GM23248 (cell line): Measurements from ENCODE around the gene PKIB. TPM values are rescaled to one million over a fixed set of nuclear protein-coding genes. Genes with fewer than 3 reads are reported as not detected.
A peak's percentile ranks its signal among the peaks of the same experiment; 100 is the strongest.

Experiments
- DNase-seq: peaks from one replicate; pipeline ENCODE4 v3.0.0-alpha.2; 2015
- H2AFZ ChIP-seq: fragments of 200-600 bp; sonication (generic); 2 replicates; pipeline ENCODE4 v1.6.1; 2016; ENCODE audit warnings: antibody characterized with exemption
- H3F3A ChIP-seq: fragments of 200-600 bp; sonication (generic); 2 replicates; pipeline ENCODE4 v1.6.1; 2016; ENCODE audit warnings: mild to moderate bottlenecking, antibody characterized with exemption, mixed run types; ENCODE audit not compliant: insufficient read depth
- H3K27ac ChIP-seq: fragments of 200-600 bp; sonication (generic); 2 replicates; pipeline ENCODE4 v1.5.1; 2016; ENCODE audit warnings: mild to moderate bottlenecking
- H3K27me3 ChIP-seq: fragments of 200-600 bp; sonication (generic); replicated peaks from 2 replicates; pipeline ENCODE4 v1.6.1; 2016; ENCODE audit warnings: mild to moderate bottlenecking; ENCODE audit not compliant: insufficient read depth
- H3K36me3 ChIP-seq: fragments of 200-600 bp; sonication (generic); 2 replicates; pipeline ENCODE4 v1.6.1; 2016; ENCODE audit warnings: low read depth, mild to moderate bottlenecking
- H3K4me1 ChIP-seq: fragments of 200-600 bp; sonication (generic); 2 replicates; pipeline ENCODE4 v1.6.1; 2016; ENCODE audit warnings: mild to moderate bottlenecking; ENCODE audit not compliant: insufficient read depth
- H3K4me2 ChIP-seq: fragments of 200-600 bp; sonication (generic); one replicate; pipeline ENCODE4 v1.6.1; 2016; ENCODE audit warnings: mild to moderate bottlenecking; ENCODE audit not compliant: unreplicated experiment
- H3K4me3 ChIP-seq: fragments of 200-600 bp; sonication (generic); 2 replicates; pipeline ENCODE4 v1.5.1; 2016; ENCODE audit warnings: mild to moderate bottlenecking
- H3K79me2 ChIP-seq: fragments of 200-600 bp; sonication (generic); 2 replicates; pipeline ENCODE4 v1.6.1; 2016; ENCODE audit warnings: mild to moderate bottlenecking; ENCODE audit not compliant: insufficient read depth
- H3K9ac ChIP-seq: fragments of 200-600 bp; sonication (generic); 2 replicates; pipeline ENCODE4 v1.6.1; 2016; ENCODE audit warnings: mild to moderate bottlenecking
- H3K9me2 ChIP-seq: fragments of 200-600 bp; sonication (generic); 2 replicates; pipeline ENCODE4 v1.6.1; 2016; ENCODE audit warnings: mixed run types, mild to moderate bottlenecking, moderate library complexity; ENCODE audit not compliant: insufficient read depth
- H3K9me3 ChIP-seq: fragments of 200-600 bp; sonication (generic); one replicate; pipeline ENCODE4 v1.6.1; 2017; ENCODE audit warnings: low read depth
- H4K20me1 ChIP-seq: fragments of 200-600 bp; sonication (generic); 2 replicates; pipeline ENCODE4 v1.6.0; 2016; ENCODE audit not compliant: insufficient read depth
- EZH2 ChIP-seq: fragments of 200-600 bp; sonication (generic); IDR thresholded peaks from 2 replicates; pipeline ENCODE4 v1.6.1; 2018; ENCODE audit warnings: antibody characterized with exemption, mild to moderate bottlenecking; ENCODE audit not compliant: insufficient read depth, poor library complexity, severe bottlenecking
- EZH2phosphoT487 ChIP-seq: fragments of 200-600 bp; sonication (generic); IDR thresholded peaks from 2 replicates; pipeline ENCODE4 v1.6.1; 2018; ENCODE audit warnings: antibody characterized with exemption, moderate library complexity, mild to moderate bottlenecking, low read depth; ENCODE audit not compliant: insufficient read depth
- WGBS, 2 experiments: methylation state at CpG; one replicate each; pipeline ENCODE4 v1.1.6; 2015 to 2017; ENCODE audit warnings: low lambda C conversion rate in 2 of 2, low coverage in 1 of 2; ENCODE audit errors: missing lambda C conversion rate in 2 of 2; 5-methylcytosine and 5-hydroxymethylcytosine counted together
- in situ Hi-C: fragments of 300-500 bp; cut with MboI; formaldehyde crosslinking; loops from 2 replicates; pipeline ENCODE4 v1.15.0; 2020
- polyA plus RNA-seq: library from polyadenylated mRNA; unstranded; fragments of >200 nt; fragmentation: Nextera tagmentation; extraction: Ambion mirVana; gene quantifications from 2 replicates; pipeline ENCODE4 v1.2.1, GENCODE V29; 2016
- total RNA-seq: library from RNA; depleted of rRNA; stranded (reverse); fragments of >200 nt; shearing (Covaris generic); gene quantifications from 2 replicates; pipeline ENCODE4 v1.2.3, GENCODE V29; 2014

PKIB gene
- total and polyA plus RNA-seq, 2 experiments from 2014 or later: 0.40 TPM; not detected in 1

DNA sequence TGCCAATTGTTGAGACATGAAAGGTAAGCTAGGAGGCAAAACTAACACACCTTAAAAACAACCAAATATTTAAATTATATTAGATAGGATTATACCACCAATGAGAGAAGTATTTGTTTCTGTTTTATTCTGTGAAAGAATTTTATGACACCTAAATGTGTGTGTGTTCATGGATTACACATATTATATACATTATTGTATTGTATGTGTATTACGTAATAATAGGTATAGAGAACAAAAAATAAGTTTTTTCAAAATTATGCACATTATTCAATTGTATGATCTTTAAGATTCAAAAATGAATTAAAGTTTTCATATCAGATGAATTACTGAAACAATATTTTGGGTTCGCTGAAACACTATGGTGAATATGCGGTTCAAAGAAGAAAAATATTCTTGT is 85.0 kb downstream of the PKIB start:
- H3K36me3 ChIP-seq: no peaks in the 10 kb centered on the region
- WGBS, 2 experiments: 85 to 87% methylated on average over 3 of the region's 3 CpGs
- H3F3A ChIP-seq: no peaks in the 10 kb centered on the region
- no peak overlapping the region for H3K9ac ChIP-seq
- no peaks in the 10 kb centered on the region for H3K27me3 ChIP-seq
- H3K79me2 ChIP-seq: no peaks in the 10 kb centered on the region
- in situ Hi-C loops: no loop called here
- no peak for DNase-seq
- H3K9me2 ChIP-seq: no peaks in the 10 kb centered on the region
- H2AFZ ChIP-seq: no peak overlapping the region
- no peak for TF ChIP-seq EZH2
- no peak for TF ChIP-seq EZH2phosphoT487
- H3K27ac ChIP-seq: no peak overlapping the region
- no peaks in the 10 kb centered on the region for H4K20me1 ChIP-seq
- H3K9me3 ChIP-seq: no peaks in the 10 kb centered on the region
- no peak overlapping the region for H3K4me3 ChIP-seq
- no peak overlapping the region for H3K4me2 ChIP-seq
- H3K4me1 ChIP-seq: peaks cover 18% of the 10 kb centered on the region

DNA sequence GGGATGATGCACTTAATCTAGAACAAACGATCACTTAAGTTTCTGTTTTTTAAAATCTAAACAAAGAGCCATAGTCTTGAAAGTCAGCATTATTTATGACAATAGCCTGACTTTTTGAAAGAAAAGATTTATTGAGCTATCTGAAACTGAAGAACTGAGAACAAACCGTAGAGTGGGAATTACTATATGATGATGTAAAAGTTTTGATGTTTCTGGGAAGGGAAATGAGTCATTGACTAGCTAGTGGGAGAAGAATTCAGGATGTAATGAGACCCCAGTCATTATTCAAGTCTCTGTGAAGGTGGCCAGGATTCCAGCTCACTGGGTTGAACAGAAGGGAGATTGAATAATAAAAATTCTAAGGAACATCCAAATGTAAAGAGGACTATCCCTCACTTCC is 85.9 kb downstream of the PKIB start:
- Histone ChIP-seq H3F3A (no peaks in the 10 kb centered on the region), H2AFZ (no peak overlapping the region), H3K4me1 (peaks cover 18% of the 10 kb centered on the region), H3K4me3 (0 out of 2 replicates have a peak overlapping the region, but pooled peaks have one; percentile 2), H3K27me3 (no peaks in the 10 kb centered on the region), H3K79me2 (no peaks in the 10 kb centered on the region), H3K9me2 (no peaks in the 10 kb centered on the region), H4K20me1 (no peaks in the 10 kb centered on the region), H3K36me3 (no peaks in the 10 kb centered on the region), H3K4me2 (peak overlapping the region; percentile 58), H3K9me3 (no peaks in the 10 kb centered on the region), H3K9ac (no peak overlapping the region), H3K27ac (peak overlapping the region; percentile 8; the same call in 1 of the 2 replicates)
- in situ Hi-C loops: no loop called here
- TF ChIP-seq EZH2: no peak
- TF ChIP-seq EZH2phosphoT487: no peak
- DNase-seq: peak; percentile 65
- 8 to 16% methylated on average over 2 of the region's 2 CpGs for WGBS, 2 experiments

DNA sequence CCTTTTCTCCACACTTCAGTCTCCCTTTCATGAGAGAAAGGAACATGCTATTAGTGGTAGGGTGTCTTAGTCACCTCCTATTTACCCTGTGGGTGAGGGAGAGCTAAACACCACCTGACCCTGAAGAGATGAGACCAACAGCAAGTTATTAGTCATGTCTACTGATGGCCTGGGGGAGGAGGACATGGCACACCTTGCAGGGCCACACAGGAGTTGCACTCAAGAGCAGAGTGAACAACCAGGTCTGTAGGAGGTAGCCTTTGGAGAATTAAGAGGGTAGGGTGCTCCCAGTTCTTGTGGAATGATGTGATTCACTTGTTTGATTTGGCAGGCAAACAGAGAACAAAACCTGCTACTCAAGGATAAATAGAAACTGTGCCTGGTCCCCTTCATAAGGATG is 86.6 kb downstream of the PKIB start:
- Histone ChIP-seq H3K79me2 (no peaks in the 10 kb centered on the region), H3F3A (no peaks in the 10 kb centered on the region), H3K4me2 (peak overlapping the region; percentile 58), H3K9me3 (no peaks in the 10 kb centered on the region), H2AFZ (no peak overlapping the region), H3K9me2 (no peaks in the 10 kb centered on the region), H3K4me1 (peaks cover 18% of the 10 kb centered on the region), H3K4me3 (no peak overlapping the region), H3K9ac (no peak overlapping the region), H3K27ac (no peak overlapping the region), H4K20me1 (no peaks in the 10 kb centered on the region), H3K27me3 (no peaks in the 10 kb centered on the region), H3K36me3 (no peaks in the 10 kb centered on the region)
- peak; percentile 18 for DNase-seq
- TF ChIP-seq EZH2 (no peak), EZH2phosphoT487 (no peak)
- in situ Hi-C loops: no loop called here

DNA sequence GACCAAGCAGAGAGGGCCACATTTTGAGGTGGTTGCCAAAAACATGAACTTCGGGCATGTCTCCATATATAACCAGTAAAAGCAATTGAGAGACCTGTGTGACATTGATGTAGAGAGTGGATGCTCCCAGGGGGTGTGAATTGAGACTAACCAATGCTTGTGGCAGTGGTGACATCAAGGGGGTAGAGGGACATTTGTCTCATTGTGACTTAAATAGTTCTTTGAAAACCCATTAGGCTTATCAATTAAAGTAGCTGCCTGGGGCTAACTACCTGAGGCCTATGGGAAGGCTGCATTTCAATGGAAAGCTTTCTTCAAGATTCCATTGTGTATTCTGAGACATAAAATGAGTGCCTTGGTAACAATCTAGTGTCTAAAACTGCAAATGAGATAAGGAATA is 87.3 kb downstream of the PKIB start:
- H3F3A ChIP-seq: no peaks in the 10 kb centered on the region
- no peak overlapping the region for H2AFZ ChIP-seq
- no peaks in the 10 kb centered on the region for H3K27me3 ChIP-seq
- H3K4me3 ChIP-seq: no peak overlapping the region
- peaks cover 18% of the 10 kb centered on the region for H3K4me1 ChIP-seq
- no peak overlapping the region for H3K4me2 ChIP-seq
- no peaks in the 10 kb centered on the region for H3K36me3 ChIP-seq
- in situ Hi-C loops: no loop called here
- H3K9me3 ChIP-seq: no peaks in the 10 kb centered on the region
- TF ChIP-seq EZH2phosphoT487 (no peak), EZH2 (no peak)
- no peaks in the 10 kb centered on the region for H4K20me1 ChIP-seq
- no peak for DNase-seq
- no peaks in the 10 kb centered on the region for H3K9me2 ChIP-seq
- H3K9ac ChIP-seq: no peak overlapping the region
- H3K79me2 ChIP-seq: no peaks in the 10 kb centered on the region
- no peak overlapping the region for H3K27ac ChIP-seq
- WGBS, 2 experiments: 91 to 100% methylated on average over 1 of the region's 1 CpG

DNA sequence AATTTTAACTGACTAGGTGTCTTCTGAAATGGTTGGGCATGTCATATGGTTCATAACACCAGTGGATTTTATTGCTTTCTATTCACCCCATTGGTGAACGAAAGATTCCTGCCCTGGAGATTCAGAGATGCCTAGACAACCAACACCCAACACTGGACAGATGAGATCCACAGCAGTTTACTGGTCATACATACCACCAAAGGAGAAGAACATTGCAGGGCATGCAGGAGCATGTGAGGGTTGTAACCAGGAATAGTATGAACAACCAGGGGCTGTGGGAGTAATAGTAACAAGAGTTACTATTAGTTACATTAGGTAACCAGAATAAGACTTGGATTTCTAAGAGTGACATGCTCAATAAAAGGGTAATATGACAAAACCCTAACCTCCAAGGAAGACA is 91.5 kb downstream of the PKIB start:
- no peak overlapping the region for H3K27ac ChIP-seq
- H3K4me2 ChIP-seq: no peak overlapping the region
- no peak overlapping the region for H2AFZ ChIP-seq
- H3F3A ChIP-seq: no peaks in the 10 kb centered on the region
- H3K36me3 ChIP-seq: no peaks in the 10 kb centered on the region
- H3K9me3 ChIP-seq: no peaks in the 10 kb centered on the region
- TF ChIP-seq EZH2phosphoT487: no peak
- no peak for TF ChIP-seq EZH2
- no peak overlapping the region for H3K4me3 ChIP-seq
- DNase-seq: no peak
- peaks cover 4% of the 10 kb centered on the region for H3K4me1 ChIP-seq
- H3K9me2 ChIP-seq: no peaks in the 10 kb centered on the region
- 71 to 77% methylated on average over 1 of the region's 1 CpG for WGBS, 2 experiments
- H3K27me3 ChIP-seq: no peaks in the 10 kb centered on the region
- no peak overlapping the region for H3K9ac ChIP-seq
- no peaks in the 10 kb centered on the region for H4K20me1 ChIP-seq
- in situ Hi-C loops: no loop called here
- H3K79me2 ChIP-seq: no peaks in the 10 kb centered on the region
